CD4-positive, alpha-beta T cell treated with Interleukin-6 for 4 hours (primary cell): ENCODE results near the gene DCC.

Experiments used
- DNase-seq: peaks from one replicate; pipeline ENCODE4 v3.0.0-alpha.2; 2020; ENCODE audit warnings: mixed read lengths

Gene DCC

DNA sequence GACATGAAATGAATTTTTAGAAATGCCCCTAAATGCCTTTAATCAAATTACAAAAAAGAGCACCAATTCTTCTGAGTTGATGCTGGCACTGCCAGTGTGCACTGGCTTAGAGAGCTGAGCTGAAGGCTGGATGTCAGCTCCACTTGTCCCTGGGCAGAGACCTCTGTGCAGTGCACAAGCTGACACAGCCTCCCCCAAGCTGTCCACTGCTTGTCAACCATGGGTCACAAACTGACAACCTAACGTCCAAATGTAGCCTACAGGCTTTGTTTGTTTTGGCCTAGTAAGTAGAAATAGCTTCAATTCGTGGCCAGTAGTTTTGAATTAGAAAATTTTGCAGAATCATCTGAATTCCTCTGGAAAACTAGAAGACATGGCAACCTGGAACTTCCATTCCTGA is 605.6 kb downstream of the DCC start:
- DNase-seq, result no peak

DNA sequence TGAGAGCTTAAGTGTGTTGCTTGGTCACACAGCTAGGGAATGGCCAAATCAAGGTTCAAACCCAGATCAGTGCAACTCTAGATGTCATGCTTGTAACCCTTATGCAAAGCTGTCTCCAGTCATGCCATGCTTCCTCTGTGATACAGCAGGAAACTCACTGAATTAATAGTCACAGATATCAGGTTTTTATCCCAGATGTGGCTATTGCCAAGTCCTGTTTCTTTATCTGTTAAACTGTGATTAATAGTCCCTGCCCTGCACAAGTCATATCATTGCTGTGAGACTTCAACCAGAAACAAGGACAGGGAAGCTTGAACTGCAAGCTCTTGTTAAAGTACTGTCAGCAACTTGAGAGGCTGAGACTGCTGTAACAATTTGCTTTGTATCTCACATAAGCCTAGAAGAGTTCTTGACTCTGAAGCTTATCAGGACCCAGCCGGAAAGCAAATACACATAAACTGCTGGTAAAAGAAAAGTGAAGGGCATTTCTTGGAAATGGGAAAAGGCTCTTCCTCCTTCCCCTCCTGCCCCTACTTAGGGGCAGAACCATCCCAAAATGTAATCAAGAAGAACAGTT is 609.0 kb downstream of the DCC start:
- no peak for DNase-seq

DNA sequence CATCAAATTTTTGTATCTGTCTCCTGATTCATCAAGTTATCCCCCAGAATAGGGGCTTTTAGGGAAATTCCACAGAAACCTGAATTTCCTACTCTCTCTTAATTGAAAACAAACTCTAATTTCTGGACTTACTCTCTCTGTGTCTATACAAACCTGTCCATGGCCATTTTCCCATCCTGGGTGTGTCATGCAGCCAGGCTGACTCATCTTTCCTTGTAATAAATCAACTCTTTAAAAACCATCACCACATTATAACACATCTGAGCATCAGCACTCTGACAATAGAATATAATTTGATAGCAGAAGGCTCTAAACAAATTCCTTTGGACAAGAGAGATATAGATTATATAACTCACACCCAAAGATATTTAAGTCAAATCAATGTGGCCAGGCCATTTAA is 610.2 kb downstream of the DCC start:
- DNase-seq, result no peak

DNA sequence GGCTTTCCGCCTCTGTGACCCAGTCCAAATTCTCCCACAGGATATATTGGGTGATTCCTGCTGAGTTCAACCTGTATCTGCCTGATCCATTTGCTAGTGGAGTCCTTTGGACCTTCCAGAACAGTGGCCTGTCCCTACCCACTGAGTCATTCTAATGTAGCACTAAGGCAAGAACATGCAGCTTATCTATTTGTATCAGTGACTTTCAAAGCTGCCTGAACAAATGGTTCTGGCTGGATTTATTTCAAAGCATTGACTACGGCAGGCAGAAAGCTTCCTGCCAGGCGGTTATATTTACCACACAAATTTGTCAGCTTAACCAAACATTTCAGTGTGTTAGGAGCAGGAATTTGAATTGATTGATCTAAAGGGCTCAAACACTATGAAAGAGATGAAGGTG is 613.4 kb downstream of the DCC start:
- no peak for DNase-seq

DNA sequence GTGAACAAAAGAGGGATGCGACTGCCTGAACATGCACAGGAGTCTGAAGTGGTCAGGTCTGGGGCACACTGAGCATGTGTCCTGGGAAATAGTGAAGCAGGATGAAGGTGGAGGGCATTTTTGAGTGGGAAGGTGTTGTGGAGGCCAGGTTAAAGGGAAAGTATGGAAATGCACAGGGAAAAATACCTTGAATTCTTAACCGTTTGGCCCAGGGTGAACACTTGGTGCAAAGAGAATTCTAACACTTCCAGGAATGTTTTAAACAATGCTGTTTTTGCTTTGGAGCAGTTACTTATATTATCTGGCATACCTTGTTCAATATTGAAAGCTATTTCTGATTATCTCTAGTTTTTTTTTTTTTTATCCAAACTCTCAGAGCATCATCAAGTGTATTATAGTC is 623.5 kb downstream of the DCC start:
- no peak for DNase-seq

DNA sequence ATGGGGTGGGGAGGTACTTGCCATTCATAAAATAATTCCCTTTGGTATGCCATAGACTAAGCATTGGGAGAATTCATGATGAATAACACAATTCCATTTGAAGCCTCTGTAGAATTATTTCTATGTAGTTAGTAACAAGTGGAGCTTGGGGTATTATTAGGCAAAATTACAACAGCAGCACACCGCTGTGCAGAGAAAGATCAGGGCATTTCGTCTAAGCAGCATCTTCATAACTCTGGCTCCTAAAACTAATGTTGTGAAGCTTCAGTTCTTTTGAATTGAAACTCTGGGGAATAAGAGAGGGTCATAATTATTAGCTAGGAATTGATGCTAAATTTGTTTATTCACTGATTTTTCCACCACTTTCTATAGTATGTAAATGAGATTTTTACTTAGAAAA is 630.7 kb downstream of the DCC start:
- DNase-seq, result no peak

DNA sequence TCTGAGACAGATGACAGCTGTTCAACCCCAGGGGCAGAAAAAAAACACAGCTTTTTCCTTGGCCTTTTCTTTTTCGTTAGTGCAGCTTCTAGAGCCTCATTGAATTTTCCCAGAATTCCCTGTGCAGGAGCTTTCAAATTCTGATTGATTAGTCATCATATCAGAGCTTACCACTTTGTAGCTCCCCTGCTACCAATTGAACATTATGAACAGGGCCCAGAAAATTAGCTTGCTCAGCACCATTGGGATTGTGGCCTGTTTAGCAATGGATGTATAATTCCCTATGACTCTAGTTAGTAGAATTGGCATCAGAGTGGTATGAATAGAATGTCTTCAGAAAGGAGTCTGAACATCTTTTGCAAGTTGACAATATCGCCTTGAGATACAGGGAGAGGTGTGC is 631.1 kb downstream of the DCC start:
- no peak for DNase-seq

DNA sequence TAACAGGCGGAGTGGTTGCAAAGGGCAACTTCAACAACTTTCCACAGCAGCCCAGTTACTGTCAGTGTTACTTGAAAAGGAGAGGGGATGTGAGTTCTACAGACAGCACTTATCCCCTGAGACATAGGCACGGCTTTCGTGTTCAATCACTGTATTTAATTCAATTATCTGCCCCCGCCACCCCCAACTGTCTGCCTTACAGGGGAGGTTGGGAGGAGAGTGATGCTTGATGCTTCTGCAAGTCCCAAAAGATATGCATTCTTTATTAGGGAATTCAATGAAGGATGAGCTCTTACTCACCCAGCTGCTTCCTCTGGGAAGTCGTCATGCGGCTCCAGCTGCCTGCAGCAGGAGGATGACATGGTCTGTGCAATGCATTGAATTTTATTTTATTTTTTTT is 639.9 kb downstream of the DCC start:
- no peak for DNase-seq

DNA sequence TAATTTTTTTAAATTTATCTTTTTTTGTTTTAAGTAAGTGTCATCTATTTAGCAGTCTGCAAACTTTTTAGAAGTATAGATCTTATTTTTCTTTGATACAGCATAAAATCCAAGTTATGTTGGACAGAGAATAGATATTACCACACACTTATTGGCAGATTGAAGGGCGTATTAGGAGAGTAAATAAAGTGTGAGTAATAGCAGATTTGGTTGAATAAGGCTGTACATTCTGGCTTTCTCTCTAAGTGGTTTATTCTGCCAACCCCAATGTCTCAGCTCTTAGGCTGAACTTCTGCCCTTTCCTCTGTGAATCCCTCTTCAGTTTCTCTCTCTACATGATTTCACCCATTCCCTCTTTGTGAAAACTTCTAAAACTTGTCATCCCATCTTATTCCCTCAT is 651.2 kb downstream of the DCC start:
- DNase-seq, result no peak

DNA sequence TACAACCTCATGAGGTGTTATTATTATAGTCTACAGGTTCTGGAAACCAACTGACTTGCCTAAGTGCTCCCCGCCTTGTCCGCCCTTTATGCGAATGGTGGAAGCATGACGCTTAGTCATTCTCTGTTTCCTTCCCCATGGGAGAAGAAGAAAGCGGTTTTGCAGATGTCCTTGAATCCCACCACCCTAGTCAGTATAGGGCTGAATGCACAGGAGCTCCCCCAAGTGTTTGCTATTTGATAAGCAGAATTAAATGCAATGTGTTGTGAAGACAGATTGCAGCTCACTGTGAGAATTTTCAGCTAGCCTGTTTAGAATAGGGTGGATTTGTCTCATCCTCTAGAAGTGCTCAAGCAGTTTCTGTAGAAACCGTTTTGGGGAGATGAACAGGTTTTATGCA is 652.0 kb downstream of the DCC start:
- no peak for DNase-seq

DNA sequence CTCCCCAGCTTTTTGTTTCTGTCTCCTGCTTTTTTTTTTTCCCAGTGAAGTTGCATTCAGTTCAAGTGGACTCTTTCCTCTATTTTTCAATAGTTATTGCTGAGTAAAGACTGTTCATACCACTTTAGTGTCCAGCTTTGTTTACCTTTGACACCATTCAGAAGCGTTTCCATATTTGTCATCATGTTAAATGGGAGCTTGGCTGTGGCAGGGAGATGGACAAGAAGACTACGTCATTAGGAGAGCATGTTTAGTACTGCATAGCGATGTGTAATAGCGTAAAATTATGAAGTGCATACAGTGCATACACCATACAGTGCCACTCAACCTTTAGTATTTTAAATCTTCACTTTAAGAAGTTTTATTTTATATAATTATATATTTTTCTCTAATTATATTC is 655.9 kb downstream of the DCC start:
- DNase-seq, result no peak

DNA sequence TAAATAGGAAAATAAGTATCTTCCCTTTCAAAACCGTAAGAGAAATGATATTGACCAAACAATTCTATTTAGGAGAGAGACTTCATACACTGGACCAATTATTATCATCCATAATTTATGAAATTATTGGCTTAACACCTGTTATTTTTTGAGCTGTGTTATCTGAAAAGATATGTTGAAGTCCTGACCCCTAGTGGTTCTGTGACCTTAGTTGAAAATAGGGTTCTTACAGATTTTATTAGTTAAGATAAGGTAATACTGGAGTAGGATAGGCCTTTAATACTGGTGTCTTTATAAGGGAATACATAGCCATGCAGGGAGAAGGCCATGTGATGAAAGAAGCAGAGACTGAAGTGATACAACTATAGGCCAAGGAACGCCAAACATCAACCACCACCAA is 659.6 kb downstream of the DCC start:
- DNase-seq, result no peak

DNA sequence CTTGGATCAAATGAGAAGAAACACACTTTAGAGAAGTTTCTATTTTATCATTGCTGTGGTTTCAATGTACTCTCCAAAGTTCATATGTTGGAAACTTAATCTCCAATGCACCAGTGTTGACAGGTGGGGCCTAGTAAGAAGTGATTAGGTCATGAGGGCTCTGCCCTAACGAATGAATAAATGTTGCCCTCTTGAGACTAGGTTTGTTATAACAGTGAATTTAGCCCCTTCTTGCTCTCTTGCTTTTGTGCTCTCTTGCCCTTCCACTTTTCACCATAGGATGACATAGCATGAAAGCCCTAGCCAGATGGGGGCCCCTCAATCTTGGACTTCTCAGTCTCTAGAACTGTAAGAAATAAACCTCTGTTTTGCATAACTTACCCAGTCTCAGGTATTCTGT is 664.8 kb downstream of the DCC start:
- no peak for DNase-seq

DNA sequence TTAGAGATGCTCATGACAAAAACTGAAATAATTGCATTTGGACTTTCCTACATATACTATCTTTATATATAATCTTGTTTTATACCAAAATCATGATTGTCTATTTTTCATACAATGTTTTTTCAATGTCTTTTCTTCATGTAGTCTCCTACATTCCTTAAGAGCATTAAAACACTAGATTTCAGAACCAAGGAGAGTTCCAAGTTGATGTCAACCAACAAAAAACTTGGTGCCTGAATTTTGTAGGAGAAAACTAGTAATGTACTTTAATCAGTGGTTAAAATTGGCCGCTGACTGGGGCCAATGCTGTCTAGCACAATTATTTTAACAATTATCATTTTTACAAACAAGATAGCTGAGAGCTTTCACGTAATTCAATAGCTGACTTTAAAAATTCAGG is 678.8 kb downstream of the DCC start:
- no peak for DNase-seq

DNA sequence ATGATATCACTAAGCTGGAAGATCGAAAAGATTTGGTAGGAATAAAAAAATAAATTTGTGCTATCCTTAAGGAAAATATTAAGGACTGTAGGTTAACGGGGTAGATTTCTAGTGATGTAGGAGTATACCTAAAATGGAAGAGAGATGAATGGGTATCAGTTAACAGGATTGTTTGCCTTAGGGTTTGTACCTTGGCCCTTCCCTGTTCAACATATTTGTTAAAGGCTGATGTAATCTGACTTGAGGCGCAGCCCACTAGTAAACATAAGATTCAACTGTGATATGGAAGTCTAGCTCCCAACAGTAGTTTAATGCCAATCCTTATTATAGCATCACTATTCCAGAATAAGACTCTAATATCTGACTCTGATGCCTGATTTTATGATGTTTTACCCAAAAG is 685.2 kb downstream of the DCC start:
- DNase-seq, result no peak

DNA sequence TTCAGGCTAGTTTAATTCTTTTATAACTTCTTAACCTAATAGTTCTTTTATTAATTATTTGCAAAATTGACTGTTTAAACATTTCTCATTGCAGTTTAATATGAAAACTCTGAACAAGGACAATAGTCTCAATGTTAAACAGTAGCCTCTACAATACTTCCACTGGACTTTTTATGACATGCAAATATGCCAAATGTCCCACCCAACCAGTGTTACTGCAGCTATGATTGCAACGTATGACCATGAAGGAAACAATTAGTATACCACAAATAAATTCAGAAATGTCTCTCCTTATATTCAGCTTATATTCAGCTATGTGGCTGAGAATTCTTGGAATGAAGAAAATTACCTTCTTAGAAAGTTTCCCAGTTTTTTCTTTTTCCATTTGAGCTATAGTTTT is 688.6 kb downstream of the DCC start:
- no peak for DNase-seq

DNA sequence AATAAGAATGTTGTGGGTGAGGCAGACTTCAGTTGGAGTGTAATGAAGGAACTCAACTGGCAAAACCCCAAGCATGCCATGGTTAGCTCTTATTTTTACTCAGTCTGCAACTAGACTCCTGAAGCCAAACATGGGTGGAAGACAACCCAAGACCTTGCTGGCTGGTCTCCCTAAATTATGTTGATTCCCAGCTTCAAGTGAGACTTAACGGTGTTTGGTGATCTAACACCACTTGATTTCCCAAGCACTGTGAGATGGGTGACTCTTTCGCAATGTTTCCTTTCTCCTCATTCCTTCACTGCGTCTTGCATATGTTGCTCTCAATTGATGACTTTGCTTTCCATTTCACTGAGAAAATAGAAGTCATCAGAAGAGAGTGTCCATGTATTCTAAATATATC is 693.1 kb downstream of the DCC start:
- no peak for DNase-seq

DNA sequence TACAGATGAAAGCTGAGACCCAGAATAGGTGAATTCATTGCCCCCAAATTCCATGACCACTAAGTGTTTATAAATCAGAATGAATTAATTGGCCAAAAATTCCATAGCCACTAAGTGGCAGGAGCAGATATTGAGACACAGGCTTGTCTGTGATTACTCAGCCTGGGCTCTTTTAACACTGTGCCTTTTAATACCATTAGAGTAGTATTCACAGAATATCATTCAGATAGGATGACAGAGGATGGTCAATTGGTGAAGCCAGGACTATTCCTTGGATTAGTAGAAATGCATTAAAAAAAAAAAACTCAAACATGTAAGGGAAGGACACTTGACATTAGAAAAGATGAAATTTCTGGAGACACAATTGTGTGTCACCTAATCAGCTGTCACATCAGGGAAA is 698.6 kb downstream of the DCC start:
- DNase-seq, result no peak

DNA sequence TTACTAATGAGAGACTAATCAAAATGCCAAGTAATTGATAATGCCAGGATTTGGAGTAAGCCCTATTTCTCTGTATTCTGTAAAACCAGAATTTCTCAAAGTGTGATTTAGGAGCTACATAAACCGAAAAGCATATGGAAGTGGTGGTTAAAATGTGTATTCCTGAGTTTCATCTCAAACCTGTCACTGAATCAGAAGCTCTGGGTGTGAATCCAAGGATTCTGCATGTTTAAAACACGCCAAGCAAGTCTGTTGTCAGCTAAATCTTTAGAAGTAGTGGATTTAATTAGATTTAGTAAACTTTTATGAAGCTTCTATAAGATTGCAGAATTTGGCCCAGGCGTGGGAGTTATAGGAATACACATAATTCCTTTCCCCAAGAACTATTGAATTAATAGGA is 700.3 kb downstream of the DCC start:
- no peak for DNase-seq

DNA sequence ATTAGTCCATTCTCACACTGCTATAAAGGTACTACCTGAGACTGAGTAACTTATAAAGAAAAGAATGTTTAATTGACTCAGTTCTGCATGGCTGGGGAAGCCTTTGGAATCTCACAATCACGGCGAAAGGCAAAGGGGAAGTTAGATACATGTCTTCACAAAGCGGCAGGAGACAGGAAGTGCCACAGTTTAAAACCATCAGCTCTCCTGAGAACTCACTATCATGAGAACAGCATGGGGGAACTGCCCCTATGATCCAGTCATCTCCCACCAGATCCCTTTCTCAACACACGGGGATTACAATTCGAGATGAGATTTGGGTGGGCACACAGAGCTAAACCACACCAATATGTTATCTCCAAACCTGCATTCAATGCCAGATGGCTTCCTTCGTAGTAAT is 716.1 kb downstream of the DCC start:
- DNase-seq, result no peak

DNA sequence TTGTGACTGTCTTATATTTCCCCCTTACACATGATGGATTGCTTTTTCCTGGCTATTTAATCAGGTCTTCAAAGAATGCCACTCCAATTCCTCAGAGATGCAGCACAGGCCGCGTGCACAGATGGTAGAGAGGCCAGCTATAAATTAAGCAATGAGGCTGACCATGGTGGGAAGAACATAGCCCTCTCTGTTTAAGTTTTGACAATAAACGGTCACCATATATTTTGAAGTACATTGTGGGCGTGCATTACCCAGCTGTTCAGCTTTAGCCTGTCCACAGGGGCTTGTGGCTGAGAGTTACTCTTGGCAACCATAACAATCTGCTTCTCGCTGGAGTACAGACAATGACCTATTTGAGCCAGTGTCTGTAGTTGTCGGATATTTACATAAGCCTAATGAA is 730.8 kb downstream of the DCC start:
- no peak for DNase-seq

DNA sequence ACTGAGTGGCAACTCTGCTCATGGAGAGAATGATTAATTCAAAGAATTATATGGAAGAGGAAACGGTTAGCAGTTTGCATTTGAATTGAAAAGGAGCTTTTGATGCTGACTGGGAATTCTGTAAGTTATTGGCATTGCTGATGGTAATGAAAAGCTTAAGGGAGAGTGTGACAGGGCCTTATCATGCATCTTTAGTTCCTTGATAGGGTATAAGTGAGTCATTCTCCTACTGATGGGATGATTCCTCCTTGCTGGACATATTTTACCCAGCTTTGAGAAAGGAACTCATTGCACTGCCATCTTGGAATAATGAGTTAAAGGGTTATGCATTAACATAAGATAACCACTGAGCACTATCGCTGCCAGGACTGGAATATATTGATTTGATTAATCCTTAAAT is 740.7 kb downstream of the DCC start:
- DNase-seq, result no peak

DNA sequence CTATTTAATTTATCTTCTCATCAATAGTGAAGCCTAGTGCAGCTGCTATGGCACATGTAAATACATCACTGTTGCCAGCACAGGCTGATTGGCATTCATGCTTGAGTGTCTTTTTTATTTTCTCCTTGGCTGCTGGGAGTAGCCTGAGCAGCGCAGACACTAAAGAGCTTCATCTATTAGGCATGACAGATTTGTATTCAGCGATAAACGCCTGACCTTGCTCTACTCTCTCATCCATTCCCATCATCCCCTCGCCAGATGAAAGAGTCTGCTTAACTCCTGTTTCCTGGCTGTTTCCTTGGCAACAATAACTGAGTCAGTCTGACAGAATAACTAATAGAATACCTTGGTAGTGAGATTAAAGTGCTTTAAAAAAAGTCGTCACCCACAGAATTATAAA is 753.6 kb downstream of the DCC start:
- no peak for DNase-seq

DNA sequence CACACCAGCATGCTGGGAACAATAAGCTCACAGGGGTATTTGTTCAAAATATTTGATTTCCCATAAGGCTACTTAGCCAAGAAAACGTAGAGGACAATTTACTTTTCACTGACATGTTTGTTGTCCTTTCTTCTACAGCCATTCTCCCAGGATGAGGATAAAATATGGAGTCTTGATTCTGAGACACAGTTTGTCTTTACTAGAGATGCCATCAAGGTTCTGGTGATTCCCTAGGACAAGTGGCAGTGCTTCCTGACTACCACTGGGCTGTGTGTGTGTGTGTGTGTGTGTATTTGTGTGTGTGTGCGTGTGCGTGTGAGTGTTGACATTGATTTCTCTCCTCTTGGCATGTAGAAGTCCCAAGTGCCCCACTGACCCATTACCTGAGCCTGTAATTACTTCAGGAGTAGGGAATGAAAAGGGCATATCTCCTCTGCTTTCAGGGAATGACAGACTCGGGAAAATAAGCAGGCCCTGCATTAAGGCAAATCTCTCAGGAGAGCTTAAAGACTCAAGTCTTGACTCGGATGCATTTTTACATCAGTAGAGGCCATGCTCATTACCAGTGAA is 761.6 kb downstream of the DCC start:
- DNase-seq, result no peak

DNA sequence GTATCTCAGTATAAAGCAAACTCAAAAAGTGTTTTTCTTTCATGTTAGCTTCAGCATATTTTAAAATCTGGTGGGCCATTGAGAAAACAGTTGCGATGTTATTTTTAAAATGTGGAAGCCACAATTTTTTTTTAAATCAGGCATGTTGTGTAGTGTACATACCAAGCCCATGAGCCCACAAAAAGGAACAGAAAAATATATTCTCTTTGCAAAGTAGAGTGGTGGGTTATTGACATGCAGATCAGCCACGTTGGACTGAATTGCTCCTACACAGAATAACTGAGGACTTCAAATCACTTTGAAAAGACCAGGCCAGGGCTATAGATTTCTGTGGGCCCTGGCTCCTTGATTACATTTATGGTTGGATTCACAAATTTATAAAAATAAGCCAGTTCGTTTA is 774.4 kb downstream of the DCC start:
- no peak for DNase-seq
